SK-N-SH treated with all-trans-retinoic acid at 6 μM for 48 hours (cell line): ENCODE measurements around the gene STX5.
A peak's percentile ranks its signal among the peaks of the same experiment; 100 is the strongest.
"Not testable (repeated sequence)": the region's sequence is repeated elsewhere in the genome, so short reads cannot be mapped to it uniquely, and the experiment has no call there.

Experiments
- ATAC-seq: fragments of 200-7000 bp; cut with Tn5 transposase; 3 replicates; pipeline ENCODE4 v1.9.1; 2020; ENCODE audit warnings: mild to moderate bottlenecking, moderate library complexity
- ARNTL ChIP-seq: fragments of 450-650 bp; formaldehyde crosslinking; IDR thresholded peaks from 2 replicates; pipeline ENCODE4 v1.5.0; 2020; ENCODE audit warnings: low read depth, mild to moderate bottlenecking, moderate library complexity, borderline replicate concordance
- CREB5 ChIP-seq: fragments of 250-450 bp; sonication (Bioruptor Pico); IDR thresholded peaks from 2 replicates; pipeline ENCODE4 v1.5.1; 2020; ENCODE audit warnings: low read depth, mild to moderate bottlenecking, moderate library complexity
- CSDC2 ChIP-seq: fragments of 250-450 bp; sonication (Bioruptor Pico); IDR thresholded peaks from 2 replicates; pipeline ENCODE4 v1.5.0; 2020; ENCODE audit warnings: mild to moderate bottlenecking, moderate library complexity
- CSRNP3 ChIP-seq: fragments of 250-450 bp; sonication (Bioruptor Pico); IDR thresholded peaks from 2 replicates; pipeline ENCODE4 v1.5.1; 2021; ENCODE audit warnings: mild to moderate bottlenecking, moderate library complexity
- ESRRG ChIP-seq: fragments of 250-450 bp; sonication (Bioruptor Pico); IDR thresholded peaks from 2 replicates; pipeline ENCODE4 v1.6.1; 2021; ENCODE audit warnings: mild to moderate bottlenecking
- ISL1 ChIP-seq: fragments of 250-450 bp; sonication (Bioruptor Pico); IDR thresholded peaks from 2 replicates; pipeline ENCODE4 v2.1.2; 2022; ENCODE audit warnings: mild to moderate bottlenecking, moderate library complexity
- OSR1 ChIP-seq: fragments of 250-450 bp; sonication (Bioruptor Pico); IDR thresholded peaks from 2 replicates; pipeline ENCODE4 v1.8.0; 2022; ENCODE audit warnings: moderate library complexity, mild to moderate bottlenecking, inconsistent platforms
- POU6F1 ChIP-seq: fragments of 250-450 bp; sonication (Bioruptor Pico); IDR thresholded peaks from 2 replicates; pipeline ENCODE4 v1.8.0; 2021; ENCODE audit warnings: low read depth, mild to moderate bottlenecking, moderate library complexity, borderline replicate concordance
- SNAI2 ChIP-seq: fragments of 250-450 bp; sonication (Bioruptor Pico); IDR thresholded peaks from 2 replicates; pipeline ENCODE4 v1.5.0; 2020; ENCODE audit warnings: mild to moderate bottlenecking, moderate library complexity
- TOX ChIP-seq: fragments of 250-450 bp; sonication (Bioruptor Pico); IDR thresholded peaks from 2 replicates; pipeline ENCODE4 v1.8.0; 2021; ENCODE audit warnings: mild to moderate bottlenecking, moderate library complexity, borderline replicate concordance
- TSHZ2 ChIP-seq: fragments of 250-450 bp; sonication (Bioruptor Pico); IDR thresholded peaks from 2 replicates; pipeline ENCODE4 v1.5.0; 2020; ENCODE audit warnings: mild to moderate bottlenecking, moderate library complexity
- ZC3H10 ChIP-seq: fragments of 250-450 bp; sonication (Bioruptor Pico); IDR thresholded peaks from 2 replicates; pipeline ENCODE4 v1.5.1; 2021; ENCODE audit warnings: mild to moderate bottlenecking, moderate library complexity
- ZFP3 ChIP-seq: fragments of 250-450 bp; sonication (Bioruptor Pico); IDR thresholded peaks from 2 replicates; pipeline ENCODE4 v1.5.0; 2020; ENCODE audit warnings: mild to moderate bottlenecking, moderate library complexity
- ZFP30 ChIP-seq: fragments of 450-650 bp; formaldehyde crosslinking; IDR thresholded peaks from 2 replicates; pipeline ENCODE4 v1.5.0; 2022; ENCODE audit warnings: mild to moderate bottlenecking, moderate library complexity
- ZNF565 ChIP-seq: fragments of 450-650 bp; formaldehyde crosslinking; conservative IDR thresholded peaks from 2 replicates; pipeline ENCODE4 v1.5.0; 2020; ENCODE audit warnings: low read depth, mild to moderate bottlenecking, moderate library complexity
- ZNF70 ChIP-seq: fragments of 450-650 bp; formaldehyde crosslinking; IDR thresholded peaks from 2 replicates; pipeline ENCODE4 v1.5.0; 2020; ENCODE audit warnings: mild to moderate bottlenecking, moderate library complexity
- ZNF8 ChIP-seq: fragments of 450-650 bp; formaldehyde crosslinking; IDR thresholded peaks from 2 replicates; pipeline ENCODE4 v1.5.0; 2020; ENCODE audit warnings: mild to moderate bottlenecking, moderate library complexity
- TF ChIP-seq, protein P1 (sequence below): fragments of 250-450 bp; sonication (Bioruptor Pico); IDR thresholded peaks from 2 replicates; pipeline ENCODE4 v1.8.0; 2020; ENCODE audit warnings: mild to moderate bottlenecking, moderate library complexity, borderline replicate concordance

Gene STX5

GRCh38 chr11:62843466-62843865 lies 11.6 kb upstream of the STX5 start:
- TF ChIP-seq POU6F1 (CRISPR knock-in tag), result no peak
- no peak for TF ChIP-seq ZNF70
- no peak for TF ChIP-seq ESRRG (CRISPR knock-in tag)
- no peak for TF ChIP-seq ISL1 (CRISPR knock-in tag)
- no peak for TF ChIP-seq ZFP30 (CRISPR knock-in tag)
- TF ChIP-seq ZFP3 (CRISPR knock-in tag), result no peak
- TF ChIP-seq ARNTL, result no peak
- TF ChIP-seq CSRNP3 (CRISPR knock-in tag), result no peak
- TF ChIP-seq ZNF8 (CRISPR knock-in tag), result no peak
- TF ChIP-seq TOX, result no peak
- no peak for TF ChIP-seq SNAI2

DNA sequence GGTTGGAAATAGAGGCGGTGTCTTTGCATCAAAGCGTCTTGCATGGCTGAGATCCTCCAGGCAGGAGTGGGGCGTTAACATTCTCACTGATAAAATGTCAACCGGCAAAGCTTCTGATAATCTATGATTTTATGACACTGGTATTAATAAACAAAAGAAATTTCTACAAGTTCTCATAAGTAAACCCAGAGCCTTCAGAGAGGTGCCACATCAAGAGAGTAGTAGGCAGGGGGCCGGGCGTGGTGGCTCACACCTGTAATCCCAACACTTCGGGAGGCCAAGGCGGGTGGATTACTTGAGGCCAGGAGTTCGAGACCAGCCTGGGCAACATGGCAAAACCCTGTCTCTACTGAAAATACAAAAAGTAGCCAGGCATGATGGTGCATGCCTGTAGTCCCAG lies 11.0 kb upstream of the STX5 start:
- ATAC-seq, result not testable (repeated sequence)

More at GRCh38 chr11:62843466-62843865, 11.6 kb upstream of the STX5 start:
- ATAC-seq, result no peak

DNA sequence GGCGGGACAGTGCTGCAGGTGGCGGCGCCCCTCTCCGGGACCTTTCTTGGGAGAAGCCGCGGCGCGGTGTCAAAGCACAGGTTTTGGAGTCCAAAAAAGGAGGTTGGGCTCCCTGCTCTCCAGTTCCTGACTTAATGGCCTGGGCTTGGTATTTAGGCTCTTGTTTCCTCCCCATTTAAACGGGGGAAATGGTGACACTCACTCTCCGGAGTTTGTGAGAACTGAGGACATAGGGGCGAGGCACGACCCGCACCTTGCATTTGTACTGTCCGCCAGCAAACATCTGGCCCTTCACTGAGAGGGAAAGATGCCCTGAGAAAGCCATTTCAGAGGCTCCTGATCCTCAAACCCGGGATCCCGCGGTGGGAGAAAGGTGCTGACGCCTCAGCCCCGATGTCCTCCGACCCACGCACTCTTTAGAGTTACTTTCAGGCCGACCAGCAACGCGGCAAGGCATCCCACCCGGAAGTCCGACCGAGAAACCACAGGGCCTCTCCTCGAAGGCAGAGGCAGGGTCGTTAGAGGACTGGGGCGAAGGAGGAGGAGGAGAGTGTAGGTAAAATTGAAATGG lies 10.4 kb upstream of the STX5 start:
- ATAC-seq, result no peak
- TF ChIP-seq OSR1 (CRISPR knock-in tag), result no peak
- TF ChIP-seq SNAI2, result peak; percentile 75; the same call in 1 of the 2 replicates
- 0 out of 2 replicates have a peak, but pooled peaks have one; percentile 10 for TF ChIP-seq ZFP3 (CRISPR knock-in tag)
- TF ChIP-seq TSHZ2 (CRISPR knock-in tag), result 0 out of 2 replicates have a peak, but pooled peaks have one; percentile 58
- TF ChIP-seq CSDC2 (CRISPR knock-in tag), result peak; percentile 61; the same call in 1 of the 2 replicates
- TF ChIP-seq ZC3H10 (CRISPR knock-in tag), result no peak
- TF ChIP-seq ZFP30 (CRISPR knock-in tag), result no peak
- TF ChIP-seq, protein P1, sequence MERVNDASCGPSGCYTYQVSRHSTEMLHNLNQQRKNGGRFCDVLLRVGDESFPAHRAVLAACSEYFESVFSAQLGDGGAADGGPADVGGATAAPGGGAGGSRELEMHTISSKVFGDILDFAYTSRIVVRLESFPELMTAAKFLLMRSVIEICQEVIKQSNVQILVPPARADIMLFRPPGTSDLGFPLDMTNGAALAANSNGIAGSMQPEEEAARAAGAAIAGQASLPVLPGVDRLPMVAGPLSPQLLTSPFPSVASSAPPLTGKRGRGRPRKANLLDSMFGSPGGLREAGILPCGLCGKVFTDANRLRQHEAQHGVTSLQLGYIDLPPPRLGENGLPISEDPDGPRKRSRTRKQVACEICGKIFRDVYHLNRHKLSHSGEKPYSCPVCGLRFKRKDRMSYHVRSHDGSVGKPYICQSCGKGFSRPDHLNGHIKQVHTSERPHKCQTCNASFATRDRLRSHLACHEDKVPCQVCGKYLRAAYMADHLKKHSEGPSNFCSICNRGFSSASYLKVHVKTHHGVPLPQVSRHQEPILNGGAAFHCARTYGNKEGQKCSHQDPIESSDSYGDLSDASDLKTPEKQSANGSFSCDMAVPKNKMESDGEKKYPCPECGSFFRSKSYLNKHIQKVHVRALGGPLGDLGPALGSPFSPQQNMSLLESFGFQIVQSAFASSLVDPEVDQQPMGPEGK (CRISPR knock-in tag), result no peak

GRCh38 chr11:62841361-62842170 lies 9.7 kb upstream of the STX5 start:
- peak; percentile 88 for ATAC-seq
- TF ChIP-seq ZNF8 (CRISPR knock-in tag) (peak; percentile 95), ZFP3 (CRISPR knock-in tag) (peak; percentile 93), SNAI2 (peak; percentile 100), CSRNP3 (CRISPR knock-in tag) (peak; percentile 100), ZNF565 (CRISPR knock-in tag) (peak; percentile 99), TSHZ2 (CRISPR knock-in tag) (peak; percentile 98), ZC3H10 (CRISPR knock-in tag) (peak; percentile 100), POU6F1 (CRISPR knock-in tag) (peak; percentile 100), CREB5 (peak; percentile 100)
